Activated CD4-positive, alpha-beta T cell treated with anti-CD3 and anti-CD28 coated beads, Interleukin-2, amount 50 U/mL, for 1 hour (primary cell): ENCODE measurements around the gene EPN1.
"Not testable (repeated sequence)": the region's sequence is repeated elsewhere in the genome, so short reads cannot be mapped to it uniquely, and the experiment has no call there.

ENCODE experiments used
- DNase-seq: peaks from one replicate; pipeline ENCODE4 v3.0.0-alpha.2; 2020

The EPN1 gene

GRCh38 chr19:55694656-55695491 is 19.8 kb downstream of the EPN1 start:
- no peak for DNase-seq

- no peak for DNase-seq
Observed at GRCh38 chr19:55695511-55696290, 20.7 kb downstream of the EPN1 start.

- DNase-seq: no peak
Observed at GRCh38 chr19:55696301-55697068, 21.5 kb downstream of the EPN1 start.

- no peak for DNase-seq
Observed at GRCh38 chr19:55697069-55697440, 22.0 kb downstream of the EPN1 start.

GRCh38 chr19:55697698-55698097 is 22.7 kb downstream of the EPN1 start:
- DNase-seq: no peak

GRCh38 chr19:55698256-55698655 is 23.2 kb downstream of the EPN1 start:
- DNase-seq: no peak

- no peak for DNase-seq
Observed at GRCh38 chr19:55699221-55699620, 24.2 kb downstream of the EPN1 start.

- DNase-seq: no peak
Observed at GRCh38 chr19:55700813-55701212, 25.8 kb downstream of the EPN1 start.

- no peak for DNase-seq
Observed at GRCh38 chr19:55702131-55702627, 27.2 kb downstream of the EPN1 start.

- peak; percentile 43 for DNase-seq
Observed at GRCh38 chr19:55703790-55704215, 28.8 kb downstream of the EPN1 start.

- DNase-seq: no peak
Observed at GRCh38 chr19:55704494-55705245, 29.6 kb downstream of the EPN1 start.

- no peak for DNase-seq
Observed at GRCh38 chr19:55705972-55706371, 30.9 kb downstream of the EPN1 start.

- no peak for DNase-seq
Observed at GRCh38 chr19:55711719-55712118, 36.7 kb downstream of the EPN1 start.

- no peak for DNase-seq
Observed at GRCh38 chr19:55712804-55713631, 38.0 kb downstream of the EPN1 start.

GRCh38 chr19:55716531-55716930 is 41.5 kb downstream of the EPN1 start:
- no peak for DNase-seq

- DNase-seq: no peak
Observed at GRCh38 chr19:55717251-55717650, 42.2 kb downstream of the EPN1 start.

- DNase-seq: not testable (repeated sequence)
Observed at GRCh38 chr19:55717879-55718711, 43.1 kb downstream of the EPN1 start.

GRCh38 chr19:55720214-55720746 is 45.3 kb downstream of the EPN1 start:
- no peak for DNase-seq

GRCh38 chr19:55720801-55721200 is 45.8 kb downstream of the EPN1 start:
- no peak for DNase-seq

- no peak for DNase-seq
Observed at GRCh38 chr19:55723491-55723890, 48.5 kb downstream of the EPN1 start.
